Fibroblast of lung (primary cell): ENCODE data around the gene MMP11.

ENCODE experiments used
- EZH2 ChIP-seq: IDR thresholded peaks from 2 replicates; pipeline ENCODE4 v1.5.1; 2012; ENCODE audit warnings: low read length, control low read depth, mild to moderate bottlenecking; ENCODE audit errors: missing control alignments
- TF ChIP-seq, protein P1 (sequence below), 2 donors: IDR thresholded peaks in 1 of 2; conservative IDR thresholded peaks in 1 of 2; 1 replicate in 1 of 2; 2 replicates in 1 of 2; pipeline ENCODE4 v1.5.1; 2011 to 2012; ENCODE audit warnings: low read length in 2 of 2, control low read depth in 1 of 2, inconsistent platforms in 1 of 2, low read depth in 1 of 2, mild to moderate bottlenecking in 1 of 2

DNA sequence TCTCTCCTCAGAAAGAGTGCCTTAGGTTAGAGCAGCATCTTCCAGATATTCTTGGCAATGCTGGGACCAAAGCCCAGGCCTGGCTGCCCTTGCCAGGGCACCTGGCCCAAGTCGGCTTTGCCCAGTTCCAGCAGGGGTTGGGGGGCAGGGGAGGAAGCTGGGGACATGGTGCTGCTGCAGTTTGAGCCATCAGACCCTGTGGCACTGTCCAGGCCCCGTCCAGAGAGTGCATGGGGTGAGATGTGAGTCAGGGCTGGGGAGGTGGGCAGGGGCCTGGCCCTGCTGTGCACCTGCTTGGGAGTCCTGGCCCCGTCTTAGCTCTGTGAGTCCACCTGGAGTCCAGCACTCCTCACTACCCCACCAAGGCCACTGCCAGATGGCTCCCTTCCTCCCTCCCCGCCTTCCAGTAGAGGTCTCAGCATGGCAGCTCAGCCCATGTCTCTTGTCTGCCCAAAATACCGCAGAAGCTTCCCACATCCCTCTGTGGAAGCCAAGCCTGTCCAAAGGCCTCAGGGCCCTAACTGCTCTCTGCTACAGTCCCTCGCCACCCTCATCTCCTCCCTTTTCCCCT lies 49.5 kb downstream of the MMP11 start:
- TF ChIP-seq, protein P1, sequence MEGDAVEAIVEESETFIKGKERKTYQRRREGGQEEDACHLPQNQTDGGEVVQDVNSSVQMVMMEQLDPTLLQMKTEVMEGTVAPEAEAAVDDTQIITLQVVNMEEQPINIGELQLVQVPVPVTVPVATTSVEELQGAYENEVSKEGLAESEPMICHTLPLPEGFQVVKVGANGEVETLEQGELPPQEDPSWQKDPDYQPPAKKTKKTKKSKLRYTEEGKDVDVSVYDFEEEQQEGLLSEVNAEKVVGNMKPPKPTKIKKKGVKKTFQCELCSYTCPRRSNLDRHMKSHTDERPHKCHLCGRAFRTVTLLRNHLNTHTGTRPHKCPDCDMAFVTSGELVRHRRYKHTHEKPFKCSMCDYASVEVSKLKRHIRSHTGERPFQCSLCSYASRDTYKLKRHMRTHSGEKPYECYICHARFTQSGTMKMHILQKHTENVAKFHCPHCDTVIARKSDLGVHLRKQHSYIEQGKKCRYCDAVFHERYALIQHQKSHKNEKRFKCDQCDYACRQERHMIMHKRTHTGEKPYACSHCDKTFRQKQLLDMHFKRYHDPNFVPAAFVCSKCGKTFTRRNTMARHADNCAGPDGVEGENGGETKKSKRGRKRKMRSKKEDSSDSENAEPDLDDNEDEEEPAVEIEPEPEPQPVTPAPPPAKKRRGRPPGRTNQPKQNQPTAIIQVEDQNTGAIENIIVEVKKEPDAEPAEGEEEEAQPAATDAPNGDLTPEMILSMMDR (conservative IDR thresholded peaks at IDR 0.05 in 1 of 2, IDR thresholded peaks at IDR 0.05 in 1 of 2; ENCODE audit: low read depth in 1 of 2, low read length in 2 of 2), result no peak
- no peak for TF ChIP-seq EZH2
